ENCODE results near the gene SEC31A. TPM values are rescaled to one million over a fixed set of nuclear protein-coding genes. Genes with fewer than 3 reads are reported as not detected.
A peak's percentile ranks its signal among the peaks of the same experiment; 100 is the strongest.

SEC31A gene
- total RNA-seq, 1 donor from 2014 or later = 210 TPM

DNA sequence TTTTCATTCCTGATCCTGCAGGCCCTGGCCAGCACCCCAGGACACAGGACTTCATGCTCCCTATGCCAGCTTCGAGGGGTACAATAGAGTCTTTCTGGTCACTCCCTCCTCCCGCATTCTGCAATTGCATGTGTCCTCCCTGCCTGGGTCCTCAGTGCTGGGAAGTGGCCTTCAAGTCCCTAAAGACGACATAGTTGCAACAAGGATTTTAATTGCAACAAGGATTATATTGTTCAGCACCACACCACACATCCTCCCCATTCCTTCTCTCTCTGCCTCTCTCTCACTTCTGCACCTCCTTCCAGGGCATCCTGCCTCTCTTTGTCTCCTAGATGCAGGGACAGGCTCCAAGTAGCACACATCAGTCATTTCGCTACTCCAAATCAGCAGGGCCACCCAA, 117.9 kb downstream of the SEC31A start:
- H3K27me3 ChIP-seq = no peaks in the 10 kb centered on the region
- no peak overlapping the region for H2AFZ ChIP-seq (replicated peaks)
- Mint-ChIP-seq H3K27me3 (ENCODE audit: insufficient read depth, low read depth) (peaks cover 5% of the 10 kb centered on the region), H3K9me3 (no peaks in the 10 kb centered on the region), H3K36me3 (peaks cover 17% of the 10 kb centered on the region), H3K4me1 (peaks cover 27% of the 10 kb centered on the region), H3K27ac (peak overlapping the region; percentile 57), H3K4me3 (peak overlapping the region; percentile 63)
- no peak for DNase-seq (ENCODE audit: low spot score)
- no peak overlapping the region for H3K27ac ChIP-seq
- H3F3A ChIP-seq (ENCODE audit: low read depth) = no peaks in the 10 kb centered on the region
- H3K79me2 ChIP-seq (ENCODE audit: low read depth) = no peaks in the 10 kb centered on the region
- peaks cover 28% of the 10 kb centered on the region for H4K20me1 ChIP-seq (ENCODE audit: low read depth)
- H3K9me3 ChIP-seq (ENCODE audit: low read depth) = no peaks in the 10 kb centered on the region
- H3K9ac ChIP-seq = no peak overlapping the region
- no peaks in the 10 kb centered on the region for H3K36me3 ChIP-seq
- H3K4me1 ChIP-seq = peaks cover 18% of the 10 kb centered on the region
- H3K4me3 ChIP-seq = no peak overlapping the region
- no peak overlapping the region for H3K4me2 ChIP-seq
- TF ChIP-seq, protein P1, sequence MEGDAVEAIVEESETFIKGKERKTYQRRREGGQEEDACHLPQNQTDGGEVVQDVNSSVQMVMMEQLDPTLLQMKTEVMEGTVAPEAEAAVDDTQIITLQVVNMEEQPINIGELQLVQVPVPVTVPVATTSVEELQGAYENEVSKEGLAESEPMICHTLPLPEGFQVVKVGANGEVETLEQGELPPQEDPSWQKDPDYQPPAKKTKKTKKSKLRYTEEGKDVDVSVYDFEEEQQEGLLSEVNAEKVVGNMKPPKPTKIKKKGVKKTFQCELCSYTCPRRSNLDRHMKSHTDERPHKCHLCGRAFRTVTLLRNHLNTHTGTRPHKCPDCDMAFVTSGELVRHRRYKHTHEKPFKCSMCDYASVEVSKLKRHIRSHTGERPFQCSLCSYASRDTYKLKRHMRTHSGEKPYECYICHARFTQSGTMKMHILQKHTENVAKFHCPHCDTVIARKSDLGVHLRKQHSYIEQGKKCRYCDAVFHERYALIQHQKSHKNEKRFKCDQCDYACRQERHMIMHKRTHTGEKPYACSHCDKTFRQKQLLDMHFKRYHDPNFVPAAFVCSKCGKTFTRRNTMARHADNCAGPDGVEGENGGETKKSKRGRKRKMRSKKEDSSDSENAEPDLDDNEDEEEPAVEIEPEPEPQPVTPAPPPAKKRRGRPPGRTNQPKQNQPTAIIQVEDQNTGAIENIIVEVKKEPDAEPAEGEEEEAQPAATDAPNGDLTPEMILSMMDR (IDR thresholded peaks at IDR 0.05) = no peak
- no peak for TF ChIP-seq EZH2 (IDR thresholded peaks at IDR 0.05)
- TF ChIP-seq EZH2phosphoT487 (IDR thresholded peaks at IDR 0.05) = no peak

DNA sequence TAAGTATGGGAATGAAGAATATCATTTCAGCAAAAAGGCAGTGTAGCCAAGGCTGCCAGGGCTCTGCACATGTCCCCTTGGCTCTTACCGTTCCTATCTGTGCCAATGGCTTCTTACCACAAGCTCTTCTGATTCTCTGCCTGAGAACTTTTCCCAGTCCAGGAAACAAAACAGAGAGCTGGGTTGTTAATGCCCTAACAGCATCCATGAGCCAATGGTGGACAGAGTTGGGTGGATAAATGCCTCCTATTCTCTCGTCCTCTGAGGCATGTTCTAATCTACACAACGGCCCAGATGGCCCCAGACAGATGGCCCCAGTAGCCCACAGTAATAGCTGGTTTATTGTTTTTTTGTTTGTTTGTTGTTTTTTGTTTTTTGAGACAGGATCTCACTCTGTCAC, 120.3 kb downstream of the SEC31A start:
- no peaks in the 10 kb centered on the region for H3K36me3 ChIP-seq
- peaks cover 14% of the 10 kb centered on the region for H3K4me1 Mint-ChIP-seq
- H3K4me2 ChIP-seq = no peak overlapping the region
- peaks cover 7% of the 10 kb centered on the region for H4K20me1 ChIP-seq (ENCODE audit: low read depth)
- H3K27me3 ChIP-seq = no peaks in the 10 kb centered on the region
- H3K36me3 Mint-ChIP-seq = peaks cover 28% of the 10 kb centered on the region
- no peaks in the 10 kb centered on the region for H3K79me2 ChIP-seq (ENCODE audit: low read depth)
- no peak overlapping the region for H3K9ac ChIP-seq
- peaks cover 12% of the 10 kb centered on the region for H3K4me1 ChIP-seq
- H3K27ac ChIP-seq = no peak overlapping the region
- H2AFZ ChIP-seq (replicated peaks) = no peak overlapping the region
- DNase-seq (ENCODE audit: low spot score) = no peak
- H3K9me3 Mint-ChIP-seq = peaks cover 14% of the 10 kb centered on the region
- H3K27ac Mint-ChIP-seq = no peak overlapping the region
- no peaks in the 10 kb centered on the region for H3K9me3 ChIP-seq (ENCODE audit: low read depth)
- H3K4me3 ChIP-seq = no peak overlapping the region
- peaks cover 4% of the 10 kb centered on the region for H3K27me3 Mint-ChIP-seq (ENCODE audit: insufficient read depth, low read depth)
- no peak overlapping the region for H3K4me3 Mint-ChIP-seq
- TF ChIP-seq, protein P1 (IDR thresholded peaks at IDR 0.05) = no peak
- TF ChIP-seq EZH2 (IDR thresholded peaks at IDR 0.05) (no peak), EZH2phosphoT487 (IDR thresholded peaks at IDR 0.05) (no peak)
- H3F3A ChIP-seq (ENCODE audit: low read depth) = no peaks in the 10 kb centered on the region

Other genes starting within 250 kb of the SEC31A start
- 34.5 and 36.9 TPM in 2 replicates for gene SCD5, start 92.4 kb downstream of the SEC31A start, total RNA-seq (ENCODE audit: low replicate concordance)
- 41.3 and 78.7 TPM in 2 replicates for gene THAP9, start 9.6 kb upstream of the SEC31A start, total RNA-seq (ENCODE audit: low replicate concordance)
- gene LIN54, start 119.7 kb upstream of the SEC31A start, total RNA-seq (ENCODE audit: low replicate concordance) = 18.1 and 27.4 TPM in 2 replicates
- gene COPS4, start 144.0 kb upstream of the SEC31A start, total RNA-seq (ENCODE audit: low replicate concordance) = 73.9 and 92.4 TPM in 2 replicates
- gene PLAC8, start 223.6 kb upstream of the SEC31A start, total RNA-seq (ENCODE audit: low replicate concordance) = 0.15 TPM in 1 of 2 replicates, not detected in the other

Measured in neural progenitor cell (in vitro differentiated cells).